HG02973 (cell line): Measurements from ENCODE around the gene MSLN.

Experiments used
- ATAC-seq: cut with Tn5 transposase; IDR thresholded peaks from one replicate; pipeline ENCODE4 v1.9.1; 2021; ENCODE audit warnings: moderate library complexity; ENCODE audit not compliant: unreplicated experiment

The MSLN gene

GRCh38 chr16:801584-802363 is 41.2 kb downstream of the MSLN start:
- ATAC-seq = no peak

GRCh38 chr16:802461-802860 is 41.9 kb downstream of the MSLN start:
- ATAC-seq = no peak

DNA sequence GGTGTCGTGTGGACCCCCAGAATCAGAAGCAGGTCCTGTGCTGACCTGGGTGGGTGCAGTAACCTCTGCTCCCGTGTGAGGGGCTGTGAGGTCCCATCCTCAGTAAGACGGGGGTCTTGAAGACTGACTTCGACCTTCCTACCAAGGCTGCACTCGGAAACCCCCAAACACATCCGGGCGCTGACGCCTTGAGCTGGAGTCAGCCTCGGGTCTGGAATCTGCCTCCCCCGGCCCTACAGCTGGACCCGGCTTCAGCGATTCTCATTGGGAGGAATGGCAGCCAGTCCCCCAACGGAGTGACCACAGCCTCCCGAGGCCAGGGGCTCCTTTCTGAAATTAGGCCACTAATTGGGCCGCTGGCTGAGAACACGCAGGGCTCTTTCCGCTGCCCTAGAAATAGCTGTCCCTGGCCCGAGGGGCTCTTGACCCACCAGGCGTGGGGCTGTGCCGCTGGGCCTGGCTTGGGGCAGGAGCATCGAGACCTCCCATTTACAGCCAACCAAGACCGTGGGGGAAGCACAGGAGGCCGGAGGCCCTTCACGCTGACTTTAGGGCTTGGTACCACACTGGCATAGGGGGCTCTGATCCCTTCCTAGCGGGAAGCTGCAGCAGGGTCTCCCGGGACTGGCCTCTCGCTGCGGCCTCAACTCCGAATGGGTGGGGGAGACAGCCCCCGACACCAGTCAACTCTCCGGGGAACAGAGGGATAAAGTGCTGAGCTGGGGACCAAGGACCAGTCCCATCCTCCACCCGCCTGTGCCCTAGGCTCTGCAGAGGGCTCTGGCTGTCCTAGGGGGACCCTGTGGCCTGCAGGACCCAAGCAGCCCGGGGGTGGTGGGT is 42.6 kb downstream of the MSLN start:
- no peak for ATAC-seq

DNA sequence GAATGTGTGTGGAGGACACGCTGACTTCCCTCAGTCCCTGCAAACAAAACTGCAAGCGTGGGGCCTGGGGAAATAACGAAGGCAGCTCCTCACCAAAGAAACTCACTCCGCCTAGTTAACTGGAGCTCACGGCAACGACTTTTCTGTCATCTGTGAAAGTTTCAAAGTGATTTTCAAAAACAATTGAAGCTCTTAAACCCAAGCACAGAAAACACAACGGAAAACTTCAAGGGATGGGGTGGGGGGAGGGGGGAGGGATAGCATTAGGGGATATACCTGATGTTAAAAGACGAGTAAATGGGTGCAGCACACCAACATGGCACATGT is 43.2 kb downstream of the MSLN start:
- ATAC-seq = no peak

DNA sequence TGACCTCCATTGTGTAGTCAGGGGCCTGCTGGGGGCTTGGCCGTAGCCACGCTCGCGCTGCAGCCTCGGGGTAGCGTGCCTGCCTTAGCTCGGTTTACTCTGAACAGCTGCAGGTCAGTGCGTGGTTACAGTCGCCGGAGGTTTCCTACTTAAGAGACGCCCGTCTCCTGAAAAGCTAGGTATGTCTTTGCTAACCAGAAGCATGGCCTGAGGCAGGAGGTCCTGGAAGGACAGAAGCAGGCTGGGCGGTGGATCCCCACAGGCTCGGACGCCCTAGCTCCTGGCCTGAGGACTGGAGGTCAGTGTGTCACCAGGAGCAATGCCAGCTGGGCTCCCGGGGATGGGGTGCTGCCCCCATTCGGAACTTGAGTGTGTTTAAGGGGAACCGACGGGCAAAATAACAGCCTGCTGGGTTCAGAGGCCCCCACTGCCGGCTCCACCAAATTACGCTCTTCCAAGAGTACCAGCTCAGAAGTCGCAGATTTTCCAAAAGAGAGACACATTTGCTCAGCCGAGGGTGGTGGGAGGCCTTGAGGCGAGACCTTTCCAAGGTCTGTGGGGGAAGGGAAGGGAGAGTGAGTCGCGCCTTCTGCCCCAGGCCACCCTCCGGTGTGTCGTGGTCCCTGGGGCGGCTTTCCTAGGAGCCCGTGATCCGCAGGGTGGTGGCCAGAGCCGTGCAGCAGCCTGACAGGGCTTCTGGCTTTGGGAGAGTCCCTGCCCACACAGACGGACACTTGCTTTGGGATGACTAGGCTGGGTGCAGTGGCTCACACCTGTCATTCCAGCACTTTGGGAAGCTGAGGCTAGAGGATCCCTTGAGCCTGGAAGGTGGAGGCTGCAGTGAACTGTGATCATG is 43.9 kb downstream of the MSLN start:
- ATAC-seq = no peak

GRCh38 chr16:805474-805873 is 44.9 kb downstream of the MSLN start:
- no peak for ATAC-seq

GRCh38 chr16:807347-808084 is 47.0 kb downstream of the MSLN start:
- ATAC-seq = peak; percentile 89

DNA sequence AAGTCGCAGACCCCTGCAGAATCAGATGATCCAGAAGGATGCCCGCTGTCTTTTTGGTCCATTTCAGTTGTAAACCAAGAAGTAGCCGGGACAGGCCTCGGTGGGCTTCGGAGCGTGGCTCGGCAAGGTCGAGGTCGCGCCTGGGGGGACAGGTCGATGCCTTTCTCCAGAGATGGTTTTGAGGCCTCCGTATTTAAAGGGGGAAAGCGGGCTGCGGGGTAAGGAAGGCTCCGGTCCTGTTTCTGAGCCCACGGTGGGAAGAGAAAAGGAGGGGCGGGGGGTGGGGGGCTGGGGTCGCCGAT is 47.5 kb downstream of the MSLN start:
- ATAC-seq = no peak

DNA sequence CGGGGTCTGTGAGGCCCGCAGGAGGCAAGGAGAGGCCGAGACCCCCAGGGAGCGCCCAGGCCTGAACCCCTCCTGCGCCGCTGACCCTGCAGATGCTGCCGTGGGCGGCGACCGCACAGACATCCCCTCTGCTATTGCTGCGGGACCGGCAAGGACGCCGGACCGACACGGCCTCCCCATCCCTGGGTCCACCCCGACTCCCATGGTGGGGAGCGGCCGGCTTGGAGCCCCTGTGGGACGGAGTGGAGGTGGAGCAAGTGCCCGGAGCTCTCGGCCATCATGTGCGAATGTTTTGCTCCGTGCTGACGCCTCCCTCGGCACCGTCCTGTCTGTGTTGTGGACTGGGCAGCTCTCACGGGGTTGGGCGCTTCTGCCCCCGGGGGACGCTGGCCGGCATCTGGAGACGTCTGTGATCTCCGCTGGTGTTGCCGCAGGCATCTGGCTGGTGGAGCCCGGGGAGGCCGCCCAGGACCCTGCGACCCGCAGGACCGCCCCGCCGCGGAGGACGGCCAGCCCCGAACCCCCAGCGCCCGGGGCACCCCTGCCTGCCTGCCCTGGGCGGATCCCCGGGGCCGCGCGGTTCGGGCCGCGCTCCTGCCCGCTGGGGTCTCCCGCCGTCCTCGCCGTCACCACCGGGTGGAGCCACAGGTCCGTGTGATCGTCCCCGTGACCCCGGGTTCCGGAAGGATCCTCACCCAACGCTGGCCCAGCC is 52.8 kb downstream of the MSLN start:
- ATAC-seq = no peak

- ATAC-seq = no peak
These were observed 53.4 kb downstream of the MSLN start for GRCh38 chr16:813916-814412.

- no peak for ATAC-seq
These were observed 54.4 kb downstream of the MSLN start for GRCh38 chr16:814974-815373.

- ATAC-seq = no peak
These were observed 55.3 kb downstream of the MSLN start for GRCh38 chr16:815861-816260.

- ATAC-seq = no peak
These were observed 56.7 kb downstream of the MSLN start for GRCh38 chr16:817001-817906.

- no peak for ATAC-seq
These were observed 57.6 kb downstream of the MSLN start for GRCh38 chr16:818132-818531.
